Activated naive CD4-positive, alpha-beta T cell treated with anti-CD3 and anti-CD28 coated beads, Interleukin-2, amount 50 U/mL, for 16 hours (primary cell): ENCODE data around the gene RPTOR.

Experiments used
- DNase-seq: peaks from one replicate; pipeline ENCODE4 v3.0.0-alpha.2; 2020

RPTOR gene

DNA sequence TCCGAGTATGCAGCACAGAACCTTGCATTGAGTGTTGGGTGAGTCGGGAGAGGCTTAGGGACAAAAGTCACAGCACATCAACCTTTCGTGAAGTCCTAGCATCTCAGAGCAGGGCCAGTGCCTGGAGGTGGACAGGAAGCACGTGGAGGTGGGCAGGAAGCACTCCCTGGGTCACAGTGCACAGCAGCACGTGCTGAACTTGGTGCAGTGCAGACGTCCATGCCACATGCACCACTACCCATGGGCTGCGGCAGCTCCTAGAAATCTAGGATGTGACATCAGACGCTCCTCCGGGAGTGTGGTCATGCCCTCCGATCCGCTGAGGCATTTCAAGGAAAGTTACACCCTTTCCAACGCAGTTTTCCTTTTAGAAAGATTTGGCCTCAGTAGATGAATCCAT, 363.6 kb downstream of the RPTOR start:
- DNase-seq: no peak

DNA sequence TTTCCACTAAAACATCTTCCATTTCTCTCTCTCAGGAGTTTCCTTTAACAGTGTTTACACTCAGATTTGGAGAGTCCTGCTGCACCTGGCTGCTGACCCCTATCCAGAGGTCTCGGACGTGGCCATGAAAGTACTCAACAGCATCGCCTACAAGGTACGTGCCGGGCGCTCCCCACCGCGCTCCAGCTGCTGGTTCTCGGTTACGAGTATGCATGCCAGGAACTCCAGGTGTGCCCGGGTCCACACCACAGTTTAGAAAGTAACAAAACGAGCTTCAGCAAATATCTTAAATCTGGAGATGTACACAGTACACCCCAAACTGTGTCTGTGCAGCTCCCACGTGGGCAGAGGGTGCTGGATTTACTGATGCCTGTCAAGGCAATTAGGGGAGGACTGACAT, 364.1 kb downstream of the RPTOR start:
- DNase-seq: peak; percentile 2

DNA sequence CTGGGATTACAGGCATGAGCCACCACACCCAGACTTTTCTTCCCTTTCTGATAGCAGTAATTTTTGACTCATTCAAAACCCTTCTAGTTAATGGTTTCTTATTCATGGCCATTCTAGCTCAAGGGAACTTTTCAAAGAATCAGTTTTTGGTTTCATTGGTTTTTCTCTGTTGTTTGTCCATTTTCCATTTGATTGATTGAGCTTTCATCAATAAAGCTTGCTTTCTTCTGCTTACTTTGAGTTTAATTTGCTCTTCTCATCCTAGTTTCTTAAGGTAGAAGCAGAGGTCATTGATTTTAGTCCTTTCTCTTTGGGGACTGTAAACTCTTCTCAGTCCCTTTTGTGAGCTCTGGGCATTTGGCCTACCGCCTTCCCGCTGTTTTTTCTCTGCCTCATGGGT, 365.0 kb downstream of the RPTOR start:
- no peak for DNase-seq

DNA sequence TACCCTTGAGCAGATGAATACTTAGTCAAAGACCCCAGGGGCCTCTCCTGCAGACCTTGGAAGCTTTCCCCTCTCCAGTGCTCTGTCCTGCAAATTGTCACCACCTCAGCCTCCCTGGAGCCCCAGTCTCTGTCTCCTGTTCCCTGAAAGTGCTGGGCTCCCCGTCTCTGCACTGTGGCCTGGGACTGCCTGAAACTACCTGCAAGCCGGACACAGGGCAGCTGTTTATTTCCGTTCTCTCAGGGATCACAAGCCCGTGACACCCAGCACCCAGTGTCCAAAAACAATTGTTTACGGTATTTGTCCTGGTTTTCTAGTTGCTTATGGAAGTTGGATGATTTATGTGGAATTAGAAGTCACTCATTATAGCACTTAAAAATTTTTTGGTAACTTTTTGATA, 365.4 kb downstream of the RPTOR start:
- peak; percentile 0 for DNase-seq

DNA sequence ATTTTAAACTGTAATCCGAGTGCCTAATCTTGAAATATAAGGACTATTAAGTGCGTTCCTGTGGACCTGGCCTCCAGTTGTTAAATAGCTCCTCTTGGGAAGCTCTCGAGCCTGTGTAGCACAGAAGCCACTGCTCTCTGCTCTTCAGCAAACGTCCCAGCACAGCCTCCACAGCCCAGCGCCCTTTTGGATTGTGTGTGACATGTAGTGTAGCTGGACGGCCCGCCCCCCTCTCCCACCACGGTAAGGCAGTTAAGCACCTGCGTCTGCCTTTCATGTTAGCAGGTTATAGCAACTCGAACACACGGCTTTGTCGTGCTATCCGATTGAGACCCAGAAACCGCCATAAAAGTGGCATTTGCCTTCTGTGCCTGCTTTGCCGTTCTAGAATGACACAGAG, 367.8 kb downstream of the RPTOR start:
- no peak for DNase-seq

DNA sequence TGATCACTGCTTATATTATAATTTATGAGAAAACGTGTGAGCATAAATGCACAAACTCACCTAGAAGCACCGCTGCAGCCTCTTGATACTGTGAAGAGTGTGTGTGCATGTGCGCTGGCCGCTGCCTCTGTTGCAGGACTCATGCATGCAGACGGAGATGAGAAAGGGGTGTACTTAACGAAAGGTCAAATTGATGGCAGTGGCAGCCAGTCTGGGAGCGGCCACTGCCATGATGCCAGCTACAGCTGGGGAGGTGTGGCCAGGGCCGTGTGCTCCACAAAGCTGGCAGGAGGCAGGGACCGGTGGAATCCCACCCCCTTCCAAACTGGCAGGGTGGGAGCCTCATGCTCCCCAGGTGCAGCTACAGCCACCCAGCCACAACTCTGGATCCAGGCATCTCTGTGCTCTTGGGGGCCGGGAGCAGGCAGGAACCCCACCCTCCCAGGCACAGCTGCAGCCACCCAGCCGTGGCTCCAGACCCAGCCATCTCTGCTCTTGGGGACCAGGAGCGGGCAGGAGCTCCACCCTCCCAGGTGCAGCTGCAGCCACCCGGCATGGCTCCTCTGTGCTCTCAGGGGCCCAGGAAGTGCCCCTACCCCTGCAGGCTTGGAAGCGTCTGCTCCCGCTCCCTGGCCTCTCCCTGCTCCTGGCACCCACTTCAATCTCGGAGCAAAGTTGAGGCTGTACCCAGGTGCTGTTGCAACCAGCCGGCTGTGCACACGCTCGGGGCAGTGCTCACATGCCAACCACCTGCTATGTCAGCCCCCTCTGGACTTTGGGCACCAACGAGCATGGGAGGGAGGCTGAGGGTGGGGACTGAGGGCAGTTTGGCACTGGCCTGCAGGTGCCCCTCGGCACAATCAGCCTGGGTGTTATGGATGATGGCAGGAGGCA, 369.5 kb downstream of the RPTOR start:
- no peak for DNase-seq

DNA sequence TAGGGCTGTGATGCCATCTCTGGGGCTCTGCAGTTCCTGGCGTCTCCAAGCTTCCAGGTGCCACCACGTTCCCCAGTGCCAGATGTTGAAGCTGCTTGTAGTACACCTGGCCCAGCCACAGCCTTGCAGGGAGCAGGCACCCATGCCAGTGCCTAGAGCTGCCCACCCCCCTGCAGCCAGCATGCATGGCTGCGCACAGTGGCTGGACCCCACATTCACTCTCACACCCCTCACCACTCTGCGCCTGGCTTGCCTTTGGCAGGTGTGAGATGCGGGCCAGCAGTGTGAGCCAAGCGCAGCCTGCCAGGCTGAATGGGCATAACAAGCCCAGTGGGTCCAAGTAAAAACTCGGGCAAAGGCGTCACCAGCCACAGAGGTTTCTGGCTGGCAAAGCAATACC, 371.6 kb downstream of the RPTOR start:
- DNase-seq: no peak

DNA sequence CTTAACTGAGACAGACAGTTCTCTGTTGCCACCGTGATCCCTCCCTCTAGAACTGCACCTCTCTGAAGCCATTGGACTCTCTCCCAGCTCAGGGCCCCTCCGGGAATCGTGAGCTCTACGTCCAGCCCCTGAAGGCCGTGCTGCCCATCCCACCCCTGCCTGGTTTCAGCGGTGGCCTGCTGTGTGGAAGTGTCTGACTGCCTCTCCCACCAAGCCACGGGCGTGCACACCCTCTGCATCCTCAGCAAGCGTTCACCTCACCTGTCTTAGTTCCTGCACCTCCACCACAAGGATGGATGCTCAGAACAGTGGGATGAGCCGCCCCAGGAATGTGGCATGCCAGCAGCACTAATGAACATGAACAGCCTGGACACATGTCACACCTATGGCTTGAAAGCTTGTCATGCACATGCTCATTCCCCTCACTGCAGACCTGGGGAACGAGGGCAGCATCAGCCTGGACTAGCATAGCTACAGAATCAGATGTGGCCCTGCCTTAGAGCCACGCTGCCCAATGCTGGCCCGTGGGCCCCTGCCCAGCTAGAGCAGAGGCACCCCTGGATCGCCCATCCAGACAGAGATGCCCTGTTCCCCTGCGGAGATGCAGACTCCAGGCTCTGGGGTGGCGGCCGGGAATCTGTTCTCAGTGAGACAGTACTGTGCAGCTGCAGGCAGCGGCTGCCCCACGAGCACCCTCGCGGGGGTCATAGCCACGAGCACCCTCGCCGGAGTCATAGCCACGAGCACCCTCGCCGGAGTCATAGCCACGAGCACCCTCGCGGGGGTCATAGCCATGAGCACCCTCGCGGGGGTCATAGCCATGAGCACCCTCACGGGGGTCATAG, 373.3 kb downstream of the RPTOR start:
- DNase-seq: no peak

DNA sequence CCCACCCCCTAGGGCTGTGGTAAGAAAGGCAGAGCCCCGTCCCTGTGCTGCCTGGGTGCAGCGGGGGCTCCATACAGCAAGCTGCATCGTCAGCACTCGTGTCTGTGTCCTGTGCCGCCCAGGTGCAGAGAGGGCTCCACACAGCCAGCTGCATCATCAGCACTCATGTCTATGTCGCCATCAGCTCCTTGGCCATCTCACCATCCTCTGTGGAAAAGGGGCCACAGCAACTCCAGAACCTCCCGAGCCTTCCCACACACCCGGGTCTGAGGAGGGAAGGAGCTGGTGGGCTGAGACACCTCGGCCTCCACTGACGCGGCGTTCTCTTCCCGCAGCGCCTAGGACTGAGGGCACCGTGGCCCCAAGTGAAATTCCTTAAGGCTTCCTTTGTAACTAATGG, 374.1 kb downstream of the RPTOR start:
- no peak for DNase-seq

DNA sequence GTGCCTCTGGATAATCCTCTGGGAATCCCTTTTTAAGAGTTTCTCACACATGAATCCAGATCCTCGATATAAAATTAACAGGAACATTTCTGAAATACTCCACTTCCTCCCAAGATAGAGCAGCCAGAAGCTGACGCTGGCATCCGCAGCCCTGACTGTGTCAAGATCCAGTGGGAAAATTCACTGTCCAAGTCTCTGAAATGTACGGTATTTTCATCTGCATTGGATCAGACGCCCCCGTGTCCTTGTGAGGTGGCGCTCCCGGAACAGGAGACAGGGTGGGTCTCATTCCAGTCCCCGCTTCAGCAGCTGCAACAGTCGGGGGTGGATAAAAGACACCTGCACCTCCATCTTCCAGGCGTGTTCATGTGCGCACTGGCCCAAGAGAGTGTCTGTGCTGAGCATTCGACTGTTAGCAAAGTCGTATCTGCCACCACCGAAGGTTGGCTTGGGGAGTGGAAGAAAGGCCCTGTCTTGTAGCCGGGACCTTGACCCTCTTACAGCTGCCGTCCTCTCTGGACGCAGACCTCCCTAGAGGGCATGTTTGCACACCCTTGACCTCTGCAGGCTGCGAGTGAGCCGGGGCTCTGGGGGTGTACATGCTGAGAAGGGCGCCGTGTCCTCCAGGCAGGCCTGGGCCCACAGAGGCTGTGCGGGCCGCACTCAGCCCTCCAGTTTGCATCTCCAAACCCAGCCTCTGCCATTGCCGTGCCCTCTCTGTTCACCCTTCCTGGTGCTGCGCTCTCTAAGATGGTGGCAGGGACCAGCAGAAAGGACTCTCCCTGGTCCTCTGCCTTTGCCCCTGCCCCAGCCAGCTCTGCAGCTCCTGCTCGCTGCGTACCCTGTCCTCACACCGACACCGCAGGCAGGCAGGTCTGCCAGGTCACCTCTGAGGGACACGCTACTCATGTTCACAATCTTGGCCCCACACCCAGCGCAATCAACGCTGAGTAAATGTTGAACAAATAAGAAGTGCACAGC, 375.0 kb downstream of the RPTOR start:
- DNase-seq: no peak

DNA sequence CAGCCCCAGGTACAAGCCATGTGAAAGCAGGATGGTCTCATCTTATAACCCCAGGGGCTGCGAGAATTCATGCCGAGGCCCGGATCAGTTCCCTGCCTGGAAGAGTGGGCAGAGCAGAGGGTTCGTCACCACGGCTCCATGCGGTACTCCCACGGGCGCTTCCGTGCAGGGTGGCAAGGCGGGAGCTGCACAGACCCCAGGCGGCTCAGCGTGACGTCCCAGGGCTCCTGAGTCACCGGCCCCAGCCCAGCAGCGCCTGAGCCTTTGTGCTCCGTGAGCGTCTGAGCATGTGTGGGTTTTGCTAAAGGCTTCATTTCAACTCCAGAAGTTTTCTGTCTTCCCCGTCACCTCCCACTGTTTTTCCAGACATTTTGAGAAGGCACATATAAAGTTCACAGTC, 375.8 kb downstream of the RPTOR start:
- no peak for DNase-seq

DNA sequence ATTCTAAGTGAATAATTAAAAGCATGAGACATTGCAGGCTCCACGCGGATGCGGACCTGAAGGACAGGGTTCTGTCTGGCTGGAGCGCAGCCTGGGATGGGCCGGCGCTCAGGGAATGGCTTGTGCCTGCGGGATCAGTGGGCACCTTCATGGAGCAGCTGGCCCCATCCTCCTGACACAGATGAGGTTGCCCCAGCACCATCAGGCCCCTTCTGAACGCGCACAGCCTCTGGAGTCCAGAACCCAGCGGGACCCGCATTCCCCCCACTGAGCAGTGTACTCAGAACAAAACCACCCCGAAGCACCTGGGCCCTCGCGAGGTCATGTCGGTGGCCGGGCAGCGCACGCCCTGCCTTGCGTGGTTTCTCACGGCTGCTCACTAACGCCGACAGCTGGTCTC, 376.5 kb downstream of the RPTOR start:
- DNase-seq: no peak

DNA sequence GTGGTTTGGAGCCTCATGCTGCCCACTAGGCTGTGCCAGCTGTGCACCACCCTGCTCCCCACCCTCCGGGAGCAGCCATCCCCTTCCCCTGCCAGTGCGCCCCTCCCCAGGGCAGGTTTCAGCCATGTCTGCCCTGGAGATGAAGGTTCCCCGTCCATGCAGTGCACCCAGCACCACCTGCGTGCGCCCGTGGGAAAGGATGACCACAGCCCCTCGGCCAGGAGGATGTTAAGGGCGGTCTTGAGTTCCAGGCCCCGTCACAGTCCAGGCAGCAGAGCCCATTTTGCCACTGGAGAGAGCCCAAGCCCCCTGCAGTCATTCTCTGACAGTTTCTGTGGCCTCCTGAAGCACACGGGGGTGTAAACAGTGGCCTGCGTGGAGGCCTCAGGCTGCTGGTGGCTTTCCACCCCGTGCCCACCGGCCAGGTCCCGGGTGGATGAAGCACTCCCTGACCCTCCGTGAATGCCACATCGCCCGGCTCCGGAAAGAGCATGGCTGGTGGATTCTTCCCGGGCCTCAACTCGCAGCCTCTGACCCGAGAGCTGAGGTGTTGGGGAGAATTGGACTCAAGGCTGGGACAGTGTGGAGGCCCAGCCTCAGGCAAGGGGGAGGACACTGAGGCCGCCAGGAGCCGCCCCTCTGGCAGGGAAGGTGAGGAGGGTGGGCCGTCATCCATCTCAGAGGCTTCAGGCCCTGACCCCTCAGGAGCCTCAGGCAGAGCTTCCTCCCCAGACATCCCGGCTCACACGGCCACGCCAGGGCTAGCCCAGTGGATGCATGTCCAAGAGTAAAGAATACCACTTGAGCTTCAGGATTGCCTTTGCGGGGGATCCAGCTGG, 377.3 kb downstream of the RPTOR start:
- no peak for DNase-seq

DNA sequence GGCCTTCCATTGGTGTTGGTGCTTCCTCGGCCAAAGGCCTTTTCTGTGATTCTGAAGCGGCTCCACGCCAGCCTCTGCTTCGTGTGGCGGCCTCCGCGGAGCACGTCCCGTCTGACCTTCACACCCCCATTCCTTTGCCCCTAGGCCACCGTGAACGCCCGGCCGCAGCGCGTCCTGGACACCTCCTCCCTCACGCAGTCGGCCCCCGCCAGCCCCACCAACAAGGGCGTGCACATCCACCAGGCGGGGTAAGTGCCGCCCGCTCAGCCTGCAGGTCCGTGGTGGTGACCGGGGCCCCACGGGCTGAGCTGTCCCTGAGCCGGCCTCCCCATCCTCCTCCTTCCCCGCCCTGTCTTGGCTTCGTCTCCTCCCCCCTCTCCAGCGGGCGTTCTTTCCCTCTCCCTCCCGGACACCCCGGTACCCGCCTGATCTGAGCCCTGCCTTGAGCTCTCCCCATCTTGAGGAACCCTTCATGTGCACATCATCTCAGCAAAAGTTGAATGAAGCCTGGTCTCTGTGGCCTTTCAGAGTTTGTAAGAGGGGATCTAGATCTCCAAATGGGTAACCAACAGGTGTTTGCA, 378.0 kb downstream of the RPTOR start:
- DNase-seq: no peak

DNA sequence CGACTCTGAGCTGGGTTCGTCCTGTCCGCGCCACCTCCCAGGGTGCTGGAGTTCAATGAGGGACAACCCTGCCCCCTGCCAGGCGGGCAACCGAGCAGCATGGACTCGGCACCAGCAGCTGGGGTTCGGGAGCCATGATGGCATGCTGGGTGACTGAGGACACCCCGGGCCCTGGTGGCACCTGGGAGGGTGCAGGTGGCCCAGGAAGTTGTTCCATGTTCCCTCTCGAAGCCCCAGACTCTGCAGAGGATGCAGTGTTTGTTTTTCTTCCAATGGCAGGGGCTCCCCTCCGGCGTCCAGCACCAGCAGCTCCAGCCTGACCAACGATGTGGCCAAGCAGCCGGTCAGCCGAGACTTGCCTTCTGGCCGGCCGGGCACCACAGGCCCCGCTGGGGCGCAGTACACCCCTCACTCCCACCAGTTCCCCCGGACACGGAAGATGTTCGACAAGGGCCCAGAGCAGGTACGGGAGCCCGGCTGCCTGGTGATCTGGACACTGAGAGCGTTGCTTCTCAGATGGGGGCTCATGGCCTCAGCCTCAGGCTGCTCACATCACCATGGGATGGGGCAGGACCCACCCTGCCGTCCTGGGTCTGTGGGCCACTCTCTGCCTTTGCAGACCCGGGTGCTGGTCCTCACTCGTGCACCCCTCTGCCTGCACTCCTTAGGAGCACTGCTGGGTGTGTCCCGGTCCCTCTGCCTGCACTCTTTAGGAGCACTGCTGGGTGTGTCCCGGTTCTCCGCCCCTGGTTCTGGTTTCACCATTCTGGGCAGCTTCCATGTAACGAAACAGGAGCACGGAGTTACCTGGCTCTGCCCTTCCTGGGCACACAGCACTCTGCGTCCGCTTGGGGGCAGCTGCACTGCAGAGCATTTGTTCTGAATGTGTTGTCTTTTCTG, 378.8 kb downstream of the RPTOR start:
- no peak for DNase-seq

DNA sequence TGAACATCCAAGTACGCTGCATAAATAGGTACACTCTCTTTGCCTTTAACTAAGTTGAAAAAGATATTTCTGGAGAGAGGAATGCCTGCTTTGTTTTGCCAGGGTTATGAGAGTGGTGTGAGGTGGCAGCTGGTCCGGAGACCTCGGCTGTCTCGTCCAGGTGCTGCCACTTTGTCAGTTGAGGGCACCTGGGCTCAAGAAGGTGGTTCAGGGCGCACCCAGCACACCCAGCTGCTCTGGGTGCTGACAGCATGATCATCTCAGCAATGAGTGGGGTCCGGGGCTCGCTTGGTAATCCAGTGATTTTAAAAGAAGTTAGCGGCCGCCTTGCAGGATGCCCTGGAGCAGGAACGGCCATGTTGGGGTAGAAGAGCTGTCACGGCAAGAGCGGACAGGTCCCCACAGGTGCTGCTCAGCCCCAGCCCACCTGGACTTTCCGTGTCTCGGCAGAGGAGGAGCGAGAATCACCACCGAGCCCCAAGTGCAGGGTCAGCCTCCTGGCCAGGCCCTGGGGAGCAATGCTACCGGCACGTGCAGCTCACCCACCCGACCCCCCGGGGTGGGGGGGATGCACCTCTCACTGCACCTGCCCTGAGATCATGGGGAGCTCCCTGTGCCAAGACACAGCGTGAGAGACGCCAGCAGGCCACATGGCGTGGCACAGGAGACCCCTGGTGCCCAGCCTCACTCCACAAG, 379.6 kb downstream of the RPTOR start:
- no peak for DNase-seq

DNA sequence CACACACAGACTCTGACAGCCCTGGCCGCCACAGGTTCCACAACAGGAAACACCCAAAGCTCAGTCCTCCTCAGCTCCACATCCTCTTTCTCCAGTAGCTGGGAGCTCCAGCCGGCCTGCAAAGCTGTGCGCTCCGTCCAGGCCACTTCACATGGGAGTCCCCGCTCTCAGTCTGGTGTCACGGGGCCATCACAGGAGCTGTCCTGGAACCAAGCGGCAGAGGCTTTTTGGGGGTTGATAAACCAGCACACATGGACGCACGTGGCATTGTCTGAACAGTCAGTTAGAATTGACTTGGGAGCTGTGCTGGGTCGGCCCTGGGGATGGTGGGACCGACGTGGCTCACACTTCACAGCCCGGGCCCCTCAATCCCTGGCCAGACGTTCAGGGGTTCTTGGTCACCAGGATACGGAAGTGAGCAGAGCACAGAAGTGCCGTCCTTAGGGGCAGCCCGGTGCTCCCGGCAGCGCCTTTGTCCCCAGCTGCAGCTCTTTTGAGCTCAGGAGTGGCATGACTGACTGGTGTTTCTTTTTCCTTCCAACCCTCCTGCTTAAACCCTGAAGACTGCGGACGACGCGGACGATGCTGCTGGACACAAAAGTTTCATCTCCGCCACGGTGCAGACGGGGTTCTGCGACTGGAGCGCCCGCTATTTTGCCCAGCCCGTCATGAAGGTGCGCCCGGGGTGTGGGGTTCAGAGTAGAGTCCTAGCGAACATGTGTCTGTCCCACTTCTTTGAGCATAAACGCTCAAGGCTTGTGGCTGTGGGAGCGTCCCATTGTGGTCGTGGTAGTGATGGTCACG, 380.4 kb downstream of the RPTOR start:
- DNase-seq: no peak

DNA sequence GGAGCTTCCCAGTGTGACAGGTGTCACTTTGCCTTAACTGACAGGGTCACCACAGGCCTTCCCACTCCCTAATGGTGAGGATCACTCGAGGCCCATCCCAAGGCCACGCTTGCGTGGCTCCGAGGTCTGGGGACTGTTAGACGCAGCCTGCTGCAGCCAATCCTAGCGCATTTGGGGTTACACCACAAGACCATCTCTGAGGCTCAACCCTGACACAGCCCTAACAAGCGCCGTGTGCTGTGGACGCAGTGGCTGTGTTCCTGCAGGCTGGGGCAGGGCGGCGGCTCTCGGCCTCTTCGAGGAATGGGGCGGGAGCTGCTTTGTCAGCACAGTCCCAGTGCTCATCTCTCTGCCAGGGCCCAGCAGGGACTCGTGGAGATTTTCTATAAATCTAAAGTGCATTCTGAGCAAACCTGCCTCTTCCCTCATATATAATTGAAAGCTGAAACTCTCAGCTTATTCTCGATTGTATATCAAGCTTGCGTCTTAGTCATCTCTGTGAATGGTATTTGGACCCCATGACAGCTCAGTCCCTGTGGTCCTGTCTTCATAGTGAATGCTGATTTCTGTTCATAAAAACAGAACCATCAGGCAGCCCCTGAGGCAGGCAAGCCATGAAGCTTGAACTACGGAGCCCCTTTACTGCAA, 381.2 kb downstream of the RPTOR start:
- no peak for DNase-seq
